GM12878 (cell line): Measurements from ENCODE around the gene CLEC18B. TPM values are rescaled to one million over a fixed set of nuclear protein-coding genes. Genes with fewer than 3 reads are reported as not detected.
"Not testable (repeated sequence)": the region's sequence is repeated elsewhere in the genome, so short reads cannot be mapped to it uniquely, and the experiment has no call there.

Experiments
- ATAC-seq: fragments of 200-7000 bp; cut with Tn5 transposase; 3 replicates; pipeline ENCODE4 v1.9.1; 2020; ENCODE audit warnings: mild to moderate bottlenecking, moderate library complexity
- BruUV-seq: library from RNA; stranded (reverse); fragments of 400-500 nt; replicated peaks from 2 replicates; lab custom pipeline; 2021; lab: Mats Ljungman, UMichigan
- CTCF ChIA-PET: fragments of 300-600 bp; sonication (Branson Sonifier 250); formaldehyde crosslinking; extraction: SDS; loops from one replicate; lab custom pipeline; 2021; ENCODE audit warnings: inconsistent platforms; lab: Yijun Ruan, JAX
- POLR2A ChIA-PET: fragments of 350-600 bp; formaldehyde crosslinking; extraction: SDS; loops from one replicate; lab custom pipeline; 2021; ENCODE audit warnings: inconsistent platforms; lab: Charles Lee
- RAD21 ChIA-PET: fragments of 300-600 bp; sonication (Branson Sonifier 250); formaldehyde crosslinking; loops from one replicate; lab custom pipeline; 2023; ENCODE audit warnings: antibody characterized with exemption; ENCODE audit not compliant: unreplicated experiment; lab: Charles Lee
- SMC1A ChIA-PET: fragments of 300-600 bp; sonication (Branson Sonifier 250); formaldehyde crosslinking; loops from one replicate; lab custom pipeline; 2023; ENCODE audit not compliant: unreplicated experiment, uncharacterized antibody; lab: Charles Lee
- DNase-seq: peaks from one replicate; pipeline ENCODE4 v3.0.0-alpha.2; 2011; ENCODE audit warnings: low read depth, low spot score
- FAIRE-seq: peaks from 3 replicates; lab custom pipeline; 2011; peaks lifted over from hg19 to GRCh38; lab: Jason Lieb, UNC
- H2AFZ ChIP-seq: 2 replicates; pipeline ENCODE4 v1.6.0; 2011; ENCODE audit warnings: low read depth, low read length, control low read depth; ENCODE audit not compliant: control insufficient read depth
- H3K27ac ChIP-seq: 2 replicates; pipeline ENCODE4 v1.5.1; 2011; ENCODE audit warnings: control low read depth; ENCODE audit not compliant: control insufficient read depth, insufficient read depth
- H3K27me3 ChIP-seq, 2 experiments: replicated peaks in 1 of 2; 2 replicates each; pipeline versions ENCODE4 v1.6.0 to v1.6.1; 2011; ENCODE audit warnings: low read length in 1 of 2; ENCODE audit not compliant: control insufficient read depth in 2 of 2, insufficient read depth in 2 of 2
- H3K36me3 ChIP-seq, 2 experiments: 2 replicates each; pipeline ENCODE4 v1.5.1; 2011; ENCODE audit warnings: low read length in 1 of 2; ENCODE audit not compliant: control insufficient read depth in 2 of 2, insufficient read depth in 2 of 2
- H3K4me1 ChIP-seq: 2 replicates; pipeline ENCODE4 v1.6.1; 2011; ENCODE audit warnings: mild to moderate bottlenecking, low read length, moderate library complexity, mixed read lengths; ENCODE audit not compliant: control insufficient read depth, insufficient read depth
- H3K4me2 ChIP-seq: 2 replicates; pipeline ENCODE4 v1.6.0; 2011; ENCODE audit warnings: control low read depth; ENCODE audit not compliant: control insufficient read depth, insufficient read depth
- H3K4me3 ChIP-seq: fragments of 200-600 bp; sonication (generic); 2 replicates; pipeline ENCODE4 v1.5.1; 2016
- H3K79me2 ChIP-seq: 2 replicates; pipeline ENCODE4 v1.6.0; 2011; ENCODE audit warnings: low read length; ENCODE audit not compliant: control insufficient read depth, insufficient read depth
- H3K9ac ChIP-seq: 2 replicates; pipeline ENCODE4 v1.8.0; 2011; ENCODE audit warnings: low read length, control low read depth, mixed read lengths; ENCODE audit not compliant: control insufficient read depth, insufficient read depth
- H3K9me3 ChIP-seq: replicated peaks from 3 replicates; pipeline ENCODE4 v1.5.1; 2011; ENCODE audit warnings: mild to moderate bottlenecking, low read length; ENCODE audit not compliant: control insufficient read depth, insufficient read depth
- H4K20me1 ChIP-seq: 2 replicates; pipeline ENCODE4 v1.6.0; 2011; ENCODE audit not compliant: control insufficient read depth, insufficient read depth
- BHLHE40 ChIP-seq, 2 experiments: fragments of 450-650 bp in 1 of 2; IDR thresholded peaks; 2 replicates each; pipeline ENCODE4 v1.6.1; 2011 to 2017; ENCODE audit warnings: low read depth in 2 of 2, borderline replicate concordance in 1 of 2, improper control_type of control experiment in 1 of 2, low read length in 1 of 2, mild to moderate bottlenecking in 1 of 2
- RAD21 ChIP-seq: IDR thresholded peaks from 2 replicates; pipeline ENCODE4 v1.6.1; 2011; ENCODE audit warnings: mild to moderate bottlenecking, low read depth, low read length, moderate library complexity; ENCODE audit not compliant: insufficient read depth
- SMC3 ChIP-seq: IDR thresholded peaks from 2 replicates; pipeline ENCODE4 v1.6.1; 2011; ENCODE audit warnings: low read length, improper control_type of control experiment, borderline replicate concordance
- WGBS: methylation state at CpG from one replicate; pipeline ENCODE4 v1.1.6; 2016; ENCODE audit warnings: low lambda C conversion rate; ENCODE audit not compliant: insufficient replicate concordance, insufficient coverage; ENCODE audit errors: missing lambda C conversion rate; 5-methylcytosine and 5-hydroxymethylcytosine counted together
- in situ Hi-C: fragments of 300-500 bp; cut with MboI; formaldehyde crosslinking; loops from 9 replicates; pipeline ENCODE4 v1.14.3; 2018; ENCODE audit warnings: mixed read lengths
- intact Hi-C: fragments of 100-400 bp; cut with micrococcal nuclease; formaldehyde crosslinking; loops from one replicate; pipeline ENCODE4 v1.14.2; 2022; ENCODE audit not compliant: unreplicated experiment
- polyA plus RNA-seq, 11 experiments: library from polyadenylated mRNA; depleted of rRNA in 4 of 11; unstranded in 6 of 11; stranded (reverse) in 5 of 11; fragments of >200 nt; fragmentation: Nextera tagmentation in 4 of 11; fragmentation: Illumina TruSeq in 1 of 11; extraction: Ambion mirVana in 4 of 11; extraction: Trizol in 1 of 11; gene quantifications; 1 replicate in 1 of 11; 2 replicates in 10 of 11; pipeline versions ENCODE4 v1.2.1 to v1.2.3, GENCODE V29; 2011 to 2016; ENCODE audit warnings: inconsistent platforms in 2 of 11, missing spikeins in 2 of 11, low read depth in 1 of 11
- total RNA-seq, 4 experiments: library from RNA; depleted of rRNA in 3 of 4; stranded (reverse); fragments of >200 nt in 3 of 4; fragmentation: Illumina TruSeq in 1 of 4; extraction: Trizol in 1 of 4; gene quantifications; 2 replicates each; pipeline versions ENCODE4 v1.2.1 to v1.2.3, GENCODE V29; 2013 to 2021
- TF ChIP-seq, protein P1 (sequence below), 3 experiments: IDR thresholded peaks in 2 of 3; conservative IDR thresholded peaks in 1 of 3; 2 replicates each; pipeline ENCODE4 v1.5.1; 2011; ENCODE audit warnings: low read depth in 3 of 3, low read length in 3 of 3, mild to moderate bottlenecking in 3 of 3, control low read depth in 2 of 3, moderate library complexity in 2 of 3, inconsistent platforms in 1 of 3, mixed read lengths in 1 of 3; ENCODE audit not compliant: control insufficient read depth in 2 of 3, insufficient read depth in 1 of 3; ENCODE audit errors: extremely low read depth in 1 of 3

CLEC18B gene
- total and polyA plus RNA-seq, 10 of the 15 experiments (the other 5 are each of a cell fraction or from before 2014, with no cell fraction given): 0.03 to 0.32 (median 0.18) TPM; not detected in 6

DNA sequence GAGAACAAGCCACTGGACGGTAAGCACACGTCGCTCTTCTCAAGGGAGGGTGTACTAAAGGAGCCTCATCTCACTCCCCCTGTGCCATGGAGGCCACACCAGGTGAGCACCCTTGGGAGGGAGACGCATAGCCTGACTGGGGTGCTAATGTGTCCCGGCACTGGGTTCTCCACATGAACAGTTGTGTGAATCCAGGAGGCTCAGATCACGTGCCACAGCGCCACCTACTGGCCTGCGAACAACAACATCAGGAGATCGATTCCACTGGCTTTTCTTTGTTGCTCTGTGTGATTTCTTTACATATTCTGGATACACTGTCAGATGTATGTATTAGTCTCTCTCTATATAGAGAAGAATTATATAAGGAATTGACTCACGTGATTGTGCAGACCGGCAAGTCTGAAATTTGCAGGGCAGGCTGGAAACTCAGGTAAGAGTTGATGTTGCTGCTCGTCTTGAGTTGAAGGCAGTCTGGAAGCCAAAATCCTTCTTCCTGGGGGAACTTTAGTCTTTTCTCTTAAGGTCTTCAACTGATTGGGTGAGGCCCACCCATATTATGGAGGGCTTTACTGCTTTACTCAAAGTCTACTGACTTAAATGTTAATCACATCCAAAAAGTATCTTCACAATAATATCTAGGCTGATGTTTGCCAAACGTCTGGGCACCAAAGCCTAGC lies 8.9 kb upstream of the CLEC18B start:
- peak; percentile 96 for ATAC-seq
- FAIRE-seq: peak; percentile 83
- in situ Hi-C loops: not testable (repeated sequence)

DNA sequence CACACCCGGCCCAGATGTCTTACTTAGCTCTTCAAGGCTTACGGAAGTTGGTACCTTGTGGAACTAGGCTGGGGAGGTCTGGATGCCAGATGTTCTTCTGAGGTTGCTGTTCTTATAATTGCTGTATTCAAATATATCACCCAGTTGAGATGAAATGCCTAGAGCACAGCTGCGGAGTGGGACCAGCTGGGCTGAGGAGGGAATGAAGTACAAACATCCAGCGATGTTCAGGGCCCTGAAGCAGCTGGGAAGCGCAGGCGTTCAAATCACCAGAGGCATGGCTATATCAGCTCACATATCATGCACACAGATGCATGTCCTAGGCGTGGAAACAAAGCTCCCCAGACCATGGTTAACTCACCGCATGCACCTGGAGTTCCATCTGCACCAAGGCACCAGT lies 7.2 kb upstream of the CLEC18B start:
- H3K36me3 ChIP-seq, H3K4me2 ChIP-seq, RAD21 ChIA-PET, H3K79me2 ChIP-seq, H3K4me3 ChIP-seq, ATAC-seq, SMC1A ChIA-PET, DNase-seq, BruUV-seq, intact Hi-C loops, H3K9me3 ChIP-seq, CTCF ChIA-PET, POLR2A ChIA-PET, H3K27me3 ChIP-seq, H2AFZ ChIP-seq, H3K4me1 ChIP-seq, H3K9ac ChIP-seq, H3K27ac ChIP-seq, in situ Hi-C loops, H4K20me1 ChIP-seq, FAIRE-seq: not testable (repeated sequence)
- WGBS: 100% methylated on average over 1 of the region's 8 CpGs

More for the DNA sequence above, 8.9 kb upstream of the CLEC18B start:
- H3K27ac ChIP-seq, BruUV-seq, DNase-seq, RAD21 ChIA-PET, H3K9ac ChIP-seq, H3K4me1 ChIP-seq, H3K79me2 ChIP-seq, H3K4me3 ChIP-seq, POLR2A ChIA-PET, H2AFZ ChIP-seq, H3K27me3 ChIP-seq, SMC1A ChIA-PET, H3K9me3 ChIP-seq, H3K36me3 ChIP-seq, H3K4me2 ChIP-seq, H4K20me1 ChIP-seq: not testable (repeated sequence)
- intact Hi-C loops: loop anchor here (2.0 kb wide), 1 partner anchor 121 kb away; no protein-coding TSS in a partner anchor
- TF ChIP-seq RAD21: peak; percentile 34; the same call in 1 of the 2 replicates
- TF ChIP-seq SMC3: peak; percentile 26; the same call in 1 of the 2 replicates
- peak; percentile 89 to 97 for TF ChIP-seq BHLHE40 (IDR thresholded peaks at IDR 0.05; ENCODE audit: borderline replicate concordance in 1 of 2, low read depth in 2 of 2, low read length in 1 of 2)
- TF ChIP-seq, protein P1, sequence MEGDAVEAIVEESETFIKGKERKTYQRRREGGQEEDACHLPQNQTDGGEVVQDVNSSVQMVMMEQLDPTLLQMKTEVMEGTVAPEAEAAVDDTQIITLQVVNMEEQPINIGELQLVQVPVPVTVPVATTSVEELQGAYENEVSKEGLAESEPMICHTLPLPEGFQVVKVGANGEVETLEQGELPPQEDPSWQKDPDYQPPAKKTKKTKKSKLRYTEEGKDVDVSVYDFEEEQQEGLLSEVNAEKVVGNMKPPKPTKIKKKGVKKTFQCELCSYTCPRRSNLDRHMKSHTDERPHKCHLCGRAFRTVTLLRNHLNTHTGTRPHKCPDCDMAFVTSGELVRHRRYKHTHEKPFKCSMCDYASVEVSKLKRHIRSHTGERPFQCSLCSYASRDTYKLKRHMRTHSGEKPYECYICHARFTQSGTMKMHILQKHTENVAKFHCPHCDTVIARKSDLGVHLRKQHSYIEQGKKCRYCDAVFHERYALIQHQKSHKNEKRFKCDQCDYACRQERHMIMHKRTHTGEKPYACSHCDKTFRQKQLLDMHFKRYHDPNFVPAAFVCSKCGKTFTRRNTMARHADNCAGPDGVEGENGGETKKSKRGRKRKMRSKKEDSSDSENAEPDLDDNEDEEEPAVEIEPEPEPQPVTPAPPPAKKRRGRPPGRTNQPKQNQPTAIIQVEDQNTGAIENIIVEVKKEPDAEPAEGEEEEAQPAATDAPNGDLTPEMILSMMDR (IDR thresholded peaks at IDR 0.05 in 2 of 3, conservative IDR thresholded peaks at IDR 0.05 in 1 of 3; ENCODE audit: control insufficient read depth in 2 of 3, extremely low read depth in 1 of 3, insufficient read depth in 1 of 3, low read depth in 3 of 3, low read length in 3 of 3): peak; percentile 50 to 70 (median 62); a peak in 5 of 6 replicates
- WGBS: 30% methylated on average over 13 of the region's 13 CpGs
- CTCF ChIA-PET: interaction anchor here (1.9 kb wide), 1 partner anchor 121 kb away, joined by 11 read pairs; no protein-coding TSS in a partner anchor

DNA sequence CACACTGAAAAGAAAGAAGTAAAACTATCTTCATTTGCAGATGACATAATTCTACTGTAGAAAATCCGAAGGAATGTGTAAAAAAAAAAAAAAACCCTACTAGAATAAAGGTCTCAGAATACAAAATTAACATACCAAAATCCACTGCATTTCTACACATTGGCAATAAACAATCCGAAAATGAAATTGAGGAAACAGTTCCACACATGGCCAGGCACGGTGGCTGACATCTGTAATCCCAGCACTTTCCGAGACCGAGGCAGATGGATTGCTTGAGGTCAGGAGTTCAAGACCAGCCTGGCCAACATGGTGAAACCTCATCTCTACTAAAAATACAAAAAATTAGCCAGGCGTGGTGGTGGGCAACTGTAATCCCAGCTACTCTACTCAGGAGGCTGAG lies 4.5 kb upstream of the CLEC18B start:
- RAD21 ChIA-PET, H3K9me3 ChIP-seq, SMC1A ChIA-PET, H3K4me2 ChIP-seq, ATAC-seq, H3K9ac ChIP-seq, CTCF ChIA-PET, intact Hi-C loops, H3K27ac ChIP-seq, DNase-seq, H3K27me3 ChIP-seq, FAIRE-seq, H3K4me3 ChIP-seq, H3K79me2 ChIP-seq, BruUV-seq, H3K4me1 ChIP-seq, POLR2A ChIA-PET, H2AFZ ChIP-seq, in situ Hi-C loops, H4K20me1 ChIP-seq, H3K36me3 ChIP-seq: not testable (repeated sequence)
- WGBS: 71% methylated on average over 4 of the region's 6 CpGs
